ENCODE results near the gene LARP6.

The LARP6 gene

GRCh38 chr15:70796516-70797310 is 57.2 kb downstream of the LARP6 start:
- no peak for DNase-seq (ENCODE audit: low read depth in 2 of 2)

GRCh38 chr15:70795311-70795665 is 58.7 kb downstream of the LARP6 start:
- DNase-seq (ENCODE audit: low read depth in 2 of 2), result peak; percentile 89 to 90

GRCh38 chr15:70794596-70795310 is 59.2 kb downstream of the LARP6 start:
- no peak for DNase-seq (ENCODE audit: low read depth in 2 of 2)

- DNase-seq (ENCODE audit: low read depth in 2 of 2), result no peak
These were observed 60.3 kb downstream of the LARP6 start for GRCh38 chr15:70793694-70794093.

- no peak for DNase-seq (ENCODE audit: low read depth in 2 of 2)
These were observed 61.8 kb downstream of the LARP6 start for GRCh38 chr15:70792171-70792573.

- no peak for DNase-seq (ENCODE audit: low read depth in 2 of 2)
These were observed 62.7 kb downstream of the LARP6 start for GRCh38 chr15:70791259-70791658.

- no peak for DNase-seq (ENCODE audit: low read depth in 2 of 2)
These were observed 64.7 kb downstream of the LARP6 start for GRCh38 chr15:70789213-70789612.

GRCh38 chr15:70788114-70789049 is 65.6 kb downstream of the LARP6 start:
- DNase-seq (ENCODE audit: low read depth in 2 of 2), result no peak

GRCh38 chr15:70786996-70787395 is 67.0 kb downstream of the LARP6 start:
- DNase-seq (ENCODE audit: low read depth in 2 of 2), result no peak

GRCh38 chr15:70783610-70784022 is 70.3 kb downstream of the LARP6 start:
- no peak for DNase-seq (ENCODE audit: low read depth in 2 of 2)

GRCh38 chr15:70783041-70783440 is 70.9 kb downstream of the LARP6 start:
- DNase-seq (ENCODE audit: low read depth in 2 of 2), result no peak

- DNase-seq (ENCODE audit: low read depth in 2 of 2), result no peak
These were observed 72.7 kb downstream of the LARP6 start for GRCh38 chr15:70781236-70781635.

All from fibroblast of skin of left biceps (primary cell).